Gastrocnemius medialis (tissue), 4 donors: ENCODE measurements around the gene XPNPEP1.
A peak's percentile ranks its signal among the peaks of the same experiment; 100 is the strongest.

Source experiments
- POLR2A ChIP-seq, 2 donors: fragments of 450-650 bp; IDR thresholded peaks; one replicate each; pipeline ENCODE4 v1.6.1; 2017; ENCODE audit warnings: antibody characterized with exemption in 2 of 2, mild to moderate bottlenecking in 2 of 2, moderate library complexity in 2 of 2
- TF ChIP-seq, protein P1 (sequence below), 5 experiments: fragments of 450-650 bp in 3 of 5; fragments of 200-600 bp in 2 of 5; sonication (generic) in 2 of 5; IDR thresholded peaks in 4 of 5; conservative IDR thresholded peaks in 1 of 5; 1 replicate in 4 of 5; 2 replicates in 1 of 5; pipeline ENCODE4 v1.5.1; 2016 to 2019; ENCODE audit warnings: antibody characterized with exemption in 5 of 5, mild to moderate bottlenecking in 3 of 5, moderate library complexity in 3 of 5

- TF ChIP-seq, protein P1, sequence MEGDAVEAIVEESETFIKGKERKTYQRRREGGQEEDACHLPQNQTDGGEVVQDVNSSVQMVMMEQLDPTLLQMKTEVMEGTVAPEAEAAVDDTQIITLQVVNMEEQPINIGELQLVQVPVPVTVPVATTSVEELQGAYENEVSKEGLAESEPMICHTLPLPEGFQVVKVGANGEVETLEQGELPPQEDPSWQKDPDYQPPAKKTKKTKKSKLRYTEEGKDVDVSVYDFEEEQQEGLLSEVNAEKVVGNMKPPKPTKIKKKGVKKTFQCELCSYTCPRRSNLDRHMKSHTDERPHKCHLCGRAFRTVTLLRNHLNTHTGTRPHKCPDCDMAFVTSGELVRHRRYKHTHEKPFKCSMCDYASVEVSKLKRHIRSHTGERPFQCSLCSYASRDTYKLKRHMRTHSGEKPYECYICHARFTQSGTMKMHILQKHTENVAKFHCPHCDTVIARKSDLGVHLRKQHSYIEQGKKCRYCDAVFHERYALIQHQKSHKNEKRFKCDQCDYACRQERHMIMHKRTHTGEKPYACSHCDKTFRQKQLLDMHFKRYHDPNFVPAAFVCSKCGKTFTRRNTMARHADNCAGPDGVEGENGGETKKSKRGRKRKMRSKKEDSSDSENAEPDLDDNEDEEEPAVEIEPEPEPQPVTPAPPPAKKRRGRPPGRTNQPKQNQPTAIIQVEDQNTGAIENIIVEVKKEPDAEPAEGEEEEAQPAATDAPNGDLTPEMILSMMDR (IDR thresholded peaks at IDR 0.05 in 4 of 5, conservative IDR thresholded peaks at IDR 0.05 in 1 of 5), result no peak
- peak; percentile 92 to 95 for TF ChIP-seq POLR2A (IDR thresholded peaks at IDR 0.05)
Measured at GRCh38 chr10:109922976-109923921, at the start of gene XPNPEP1.
